Measurements from ENCODE around the gene NFYC. TPM values are rescaled to one million over a fixed set of nuclear protein-coding genes. Genes with fewer than 3 reads are reported as not detected.

Gene NFYC
- total RNA-seq, 4 donors from 2014 or later, result 30.0 to 54.2 (median 46.6) TPM

DNA sequence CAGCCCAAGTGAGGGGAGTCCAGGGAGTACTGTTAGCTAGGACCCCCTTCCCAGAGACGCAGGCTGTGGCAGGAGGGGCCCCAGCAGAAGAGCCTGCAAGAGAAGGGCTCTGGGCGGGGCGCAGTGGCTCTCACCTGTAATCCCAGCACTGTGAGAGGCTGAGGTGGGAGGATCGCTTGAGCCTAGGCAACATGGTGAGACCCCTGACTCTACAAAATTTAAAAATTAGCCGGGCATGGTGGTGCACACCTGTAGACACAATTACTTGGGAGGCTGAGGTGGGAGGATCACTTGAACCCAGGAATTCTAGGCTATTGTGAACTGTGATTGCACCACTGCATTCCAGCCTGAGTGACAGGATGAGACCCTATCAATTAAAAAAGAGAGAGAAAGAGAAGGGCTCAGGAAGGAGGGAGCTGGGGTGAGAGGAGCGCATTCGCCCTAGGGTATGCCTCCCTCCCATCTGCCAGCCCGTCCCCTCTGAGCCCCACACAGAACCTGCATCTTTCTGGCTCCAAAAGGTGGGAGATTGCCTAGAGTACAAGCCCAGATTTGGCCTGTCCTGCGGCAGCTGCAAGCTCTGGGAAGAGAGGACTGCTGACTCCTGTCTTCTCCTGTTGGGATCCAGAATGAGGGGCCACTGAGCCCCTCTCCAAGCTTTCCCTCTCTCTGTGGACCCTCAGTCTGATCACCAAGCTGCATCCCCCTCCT is 95.6 kb downstream of the NFYC start:
- TF ChIP-seq POLR2A (IDR thresholded peaks at IDR 0.05; ENCODE audit: low read depth) (no peak), POLR2AphosphoS5 (IDR thresholded peaks at IDR 0.05) (no peak), EP300 (IDR thresholded peaks at IDR 0.05) (no peak)
- TF ChIP-seq, protein P1, sequence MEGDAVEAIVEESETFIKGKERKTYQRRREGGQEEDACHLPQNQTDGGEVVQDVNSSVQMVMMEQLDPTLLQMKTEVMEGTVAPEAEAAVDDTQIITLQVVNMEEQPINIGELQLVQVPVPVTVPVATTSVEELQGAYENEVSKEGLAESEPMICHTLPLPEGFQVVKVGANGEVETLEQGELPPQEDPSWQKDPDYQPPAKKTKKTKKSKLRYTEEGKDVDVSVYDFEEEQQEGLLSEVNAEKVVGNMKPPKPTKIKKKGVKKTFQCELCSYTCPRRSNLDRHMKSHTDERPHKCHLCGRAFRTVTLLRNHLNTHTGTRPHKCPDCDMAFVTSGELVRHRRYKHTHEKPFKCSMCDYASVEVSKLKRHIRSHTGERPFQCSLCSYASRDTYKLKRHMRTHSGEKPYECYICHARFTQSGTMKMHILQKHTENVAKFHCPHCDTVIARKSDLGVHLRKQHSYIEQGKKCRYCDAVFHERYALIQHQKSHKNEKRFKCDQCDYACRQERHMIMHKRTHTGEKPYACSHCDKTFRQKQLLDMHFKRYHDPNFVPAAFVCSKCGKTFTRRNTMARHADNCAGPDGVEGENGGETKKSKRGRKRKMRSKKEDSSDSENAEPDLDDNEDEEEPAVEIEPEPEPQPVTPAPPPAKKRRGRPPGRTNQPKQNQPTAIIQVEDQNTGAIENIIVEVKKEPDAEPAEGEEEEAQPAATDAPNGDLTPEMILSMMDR (IDR thresholded peaks at IDR 0.05), result no peak
- Histone ChIP-seq H3K36me3 (no peaks in the 10 kb centered on the region), H3K4me1 (peaks cover 31 to 94% (median 93%) of the 10 kb centered on the region in 4 donors), H3K27me3 (peaks cover 0 to 7% (median 0%) of the 10 kb centered on the region in 4 donors), H3K4me3 (peak overlapping the region in 1 of 4 donors; percentile 7), H3K9me3 (no peaks in the 10 kb centered on the region), H3K27ac (replicated peaks in 1 of 4) (peak overlapping the region; percentile 88 to 91 (median 90))
- no peak for DNase-seq (ENCODE audit: extremely low spot score)
- intact Hi-C loops (cut with DNase I), result no loop called here
- 79% methylated on average over 8 of the region's 9 CpGs for WGBS

GRCh38 chr1:40787737-40788560 is 96.4 kb downstream of the NFYC start:
- intact Hi-C loops (cut with DNase I), result no loop called here

DNA sequence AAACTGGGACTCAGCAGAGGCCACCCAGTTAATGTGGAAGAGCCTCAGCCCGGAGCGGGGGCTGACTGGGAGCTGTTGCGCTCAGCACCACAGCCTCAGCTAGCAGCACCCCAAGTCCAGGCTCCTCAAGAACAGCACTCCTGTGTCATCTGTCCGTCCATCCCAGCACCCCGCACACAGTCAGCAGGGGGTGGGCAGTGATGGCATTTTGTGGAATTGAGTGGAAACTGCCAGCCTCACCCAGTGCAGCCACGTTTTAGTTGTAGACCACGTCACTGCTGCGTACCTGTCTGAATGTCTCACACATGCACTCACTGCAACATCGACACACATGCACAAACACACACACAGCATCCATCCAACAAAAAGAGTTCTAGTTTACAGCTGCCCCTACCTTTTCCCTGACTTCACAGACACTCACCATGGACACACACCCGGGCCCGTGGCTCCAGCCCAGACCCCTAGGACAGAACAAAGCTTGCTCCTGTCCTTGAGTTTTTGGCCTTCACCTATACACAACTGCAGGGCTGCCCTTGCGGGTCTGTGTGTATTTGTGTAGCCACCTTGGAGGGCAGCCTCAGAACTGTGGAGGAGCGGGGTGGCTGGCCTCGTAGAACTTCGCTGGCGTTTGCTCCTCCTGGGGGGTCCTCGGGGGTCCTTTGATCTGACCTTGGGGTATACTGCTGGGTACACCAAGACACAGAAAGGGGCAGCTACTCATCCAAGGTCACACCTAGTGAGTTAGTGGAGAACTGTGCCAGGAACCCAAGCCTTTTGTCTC is 97.2 kb downstream of the NFYC start:
- no peak for DNase-seq (ENCODE audit: extremely low spot score)
- Histone ChIP-seq H3K4me1 (peaks cover 17 to 93% (median 87%) of the 10 kb centered on the region in 4 donors), H3K4me3 (no peak overlapping the region), H3K27ac (replicated peaks in 1 of 4) (peak overlapping the region; percentile 60 to 91 (median 88)), H3K27me3 (no peaks in the 10 kb centered on the region), H3K36me3 (no peaks in the 10 kb centered on the region), H3K9me3 (no peaks in the 10 kb centered on the region)
- 82% methylated on average over 8 of the region's 17 CpGs for WGBS
- TF ChIP-seq EP300 (IDR thresholded peaks at IDR 0.05), result no peak
- intact Hi-C loops (cut with DNase I), result no loop called here

More at GRCh38 chr1:40787737-40788560, 96.4 kb downstream of the NFYC start:
- H3K36me3 ChIP-seq, result no peaks in the 10 kb centered on the region
- WGBS, result 56% methylated on average over 13 of the region's 19 CpGs
- peaks cover 23 to 91% (median 89%) of the 10 kb centered on the region in 4 donors for H3K4me1 ChIP-seq
- H3K27ac ChIP-seq (replicated peaks in 1 of 4), result peak overlapping the region; percentile 88 to 91 (median 90)
- no peak for DNase-seq (ENCODE audit: extremely low spot score)
- H3K9me3 ChIP-seq, result no peaks in the 10 kb centered on the region
- H3K4me3 ChIP-seq, result peak overlapping the region in 1 of 4 donors; percentile 7
- H3K27me3 ChIP-seq, result peaks cover 0 to 6% (median 0%) of the 10 kb centered on the region in 4 donors
- TF ChIP-seq POLR2A (IDR thresholded peaks at IDR 0.05; ENCODE audit: low read depth) (no peak), POLR2AphosphoS5 (IDR thresholded peaks at IDR 0.05) (no peak), EP300 (IDR thresholded peaks at IDR 0.05) (no peak)
- TF ChIP-seq, protein P1 (IDR thresholded peaks at IDR 0.05), result no peak

DNA sequence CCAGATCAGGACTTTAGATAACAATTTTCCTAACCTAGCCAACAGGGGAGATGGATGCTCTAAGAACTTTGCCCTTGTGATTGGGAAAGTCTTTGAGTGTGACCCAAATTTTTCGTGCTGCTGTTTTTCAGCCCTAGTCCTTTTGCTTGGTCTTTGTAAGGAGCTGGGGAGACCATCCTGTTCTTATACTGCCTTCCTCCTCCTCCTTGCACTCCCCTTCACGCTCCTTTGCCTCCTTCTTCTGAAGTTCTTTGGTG is 97.8 kb downstream of the NFYC start:
- TF ChIP-seq POLR2A (IDR thresholded peaks at IDR 0.05; ENCODE audit: low read depth) (no peak), EP300 (IDR thresholded peaks at IDR 0.05) (no peak), POLR2AphosphoS5 (IDR thresholded peaks at IDR 0.05) (no peak)
- TF ChIP-seq, protein P1 (IDR thresholded peaks at IDR 0.05), result no peak
- no peak for DNase-seq (ENCODE audit: extremely low spot score)
- H3K4me3 ChIP-seq, result no peak overlapping the region
- WGBS, result 65% methylated on average over 2 of the region's 2 CpGs
- H3K4me1 ChIP-seq, result peaks cover 16 to 97% (median 91%) of the 10 kb centered on the region in 4 donors
- no peaks in the 10 kb centered on the region for H3K36me3 ChIP-seq
- H3K9me3 ChIP-seq, result no peaks in the 10 kb centered on the region
- no peaks in the 10 kb centered on the region for H3K27me3 ChIP-seq
- H3K27ac ChIP-seq (replicated peaks in 1 of 4), result peak overlapping the region; percentile 60 to 91 (median 88)
- intact Hi-C loops (cut with DNase I), result no loop called here
